AG10803 (cell line): Measurements from ENCODE around the gene SNX14.
"Not testable (repeated sequence)": the region's sequence is repeated elsewhere in the genome, so short reads cannot be mapped to it uniquely, and the experiment has no call there.

Source experiments
- DNase-seq: peaks from one replicate; pipeline ENCODE4 v3.0.0; 2010; ENCODE audit warnings: low read depth
- H3K4me3 ChIP-seq: 2 replicates; pipeline ENCODE4 v1.5.1; 2011; ENCODE audit warnings: mild to moderate bottlenecking, low read length, control low read depth
- CTCF ChIP-seq: conservative IDR thresholded peaks from 2 replicates; pipeline ENCODE4 v1.5.1; 2011; ENCODE audit warnings: mild to moderate bottlenecking, low read length, control low read depth, inconsistent platforms

Gene SNX14

GRCh38 chr6:85565736-85566135, 27.9 kb downstream of the SNX14 start:
- no peak for DNase-seq
- no peak for TF ChIP-seq CTCF
- H3K4me3 ChIP-seq, result no peak overlapping the region

GRCh38 chr6:85564223-85564622, 29.4 kb downstream of the SNX14 start:
- not testable (repeated sequence) for H3K4me3 ChIP-seq, DNase-seq

DNA sequence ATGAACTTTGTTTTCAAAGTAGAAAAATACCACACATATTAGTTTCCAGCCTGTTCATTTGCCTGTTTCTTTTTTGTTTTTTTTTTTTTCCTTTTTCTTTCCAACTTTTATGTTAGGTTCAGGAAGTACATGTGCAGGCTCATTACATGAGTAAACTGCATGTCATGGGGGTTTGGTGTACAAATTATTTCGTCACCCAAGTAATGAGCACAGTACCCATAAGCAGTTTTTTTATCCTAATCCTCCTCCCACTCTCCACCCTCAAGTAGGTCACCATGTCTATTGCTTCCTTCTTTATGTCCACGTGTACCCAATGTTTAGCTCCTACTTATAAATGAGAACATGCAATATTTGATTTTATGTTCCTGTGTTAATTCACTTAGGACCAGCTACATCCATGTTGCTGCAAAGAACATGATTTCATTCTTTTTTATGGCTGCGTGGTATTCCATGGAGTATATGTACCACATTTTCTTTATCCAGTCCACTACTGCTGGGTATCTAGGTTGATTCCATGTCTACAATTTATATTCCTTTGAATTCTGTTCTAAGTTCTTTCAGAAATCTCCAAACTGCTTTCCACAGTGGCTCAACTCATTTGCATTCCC, 31.8 kb downstream of the SNX14 start:
- no peak overlapping the region for H3K4me3 ChIP-seq
- no peak for TF ChIP-seq CTCF
- peak; percentile 41 for DNase-seq

DNA sequence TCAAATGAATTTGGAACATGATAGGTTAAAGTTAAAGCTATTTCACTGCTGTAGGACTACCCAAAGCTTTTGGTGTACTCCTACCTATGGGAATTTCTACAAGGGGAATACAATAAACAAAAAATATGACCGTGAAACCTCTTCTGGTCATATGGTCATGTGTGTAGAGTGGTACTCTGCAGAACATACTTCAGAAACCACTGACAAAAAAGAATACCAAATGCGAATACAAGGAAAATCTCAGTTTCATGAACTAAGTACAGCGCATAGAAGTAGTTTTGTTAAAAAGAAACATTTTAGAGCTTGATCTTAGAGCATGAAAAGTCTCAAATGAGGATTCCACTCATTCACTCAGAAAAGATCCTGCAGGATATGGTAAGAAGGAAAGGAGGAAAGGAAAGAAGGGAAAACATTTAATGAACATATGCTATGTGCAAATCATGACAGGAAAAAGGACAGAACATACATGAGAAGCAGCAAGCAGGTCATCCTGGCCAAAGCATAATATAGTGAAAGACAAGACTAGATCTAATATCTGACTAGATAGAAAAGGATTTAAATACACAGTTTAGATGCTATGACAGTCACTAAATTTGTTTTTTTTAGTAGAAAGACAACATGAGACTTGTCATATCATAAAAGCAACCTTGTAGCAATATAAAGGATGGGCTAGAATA, 36.5 kb downstream of the SNX14 start:
- DNase-seq, result no peak
- TF ChIP-seq CTCF, result no peak
- no peak overlapping the region for H3K4me3 ChIP-seq

DNA sequence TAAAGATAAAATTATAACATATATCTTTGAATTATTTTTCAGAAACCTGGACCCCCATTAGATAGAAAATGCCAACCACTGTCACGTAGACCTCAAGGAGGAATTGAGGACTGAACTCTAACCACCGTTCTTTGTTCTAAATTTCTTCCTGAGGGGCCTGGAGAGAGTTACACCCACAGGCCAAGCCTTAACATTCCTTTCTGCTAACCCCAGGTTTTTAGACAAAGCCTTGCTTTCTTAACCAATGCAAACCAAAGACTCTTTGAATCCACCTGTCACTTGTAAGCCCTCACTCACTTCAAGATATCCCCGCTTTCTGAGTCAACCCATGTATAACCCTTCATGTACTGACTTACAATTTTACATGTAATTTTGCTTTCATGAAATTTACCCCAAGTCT, 41.0 kb downstream of the SNX14 start:
- TF ChIP-seq CTCF, result no peak
- no peak for DNase-seq
- no peak overlapping the region for H3K4me3 ChIP-seq

DNA sequence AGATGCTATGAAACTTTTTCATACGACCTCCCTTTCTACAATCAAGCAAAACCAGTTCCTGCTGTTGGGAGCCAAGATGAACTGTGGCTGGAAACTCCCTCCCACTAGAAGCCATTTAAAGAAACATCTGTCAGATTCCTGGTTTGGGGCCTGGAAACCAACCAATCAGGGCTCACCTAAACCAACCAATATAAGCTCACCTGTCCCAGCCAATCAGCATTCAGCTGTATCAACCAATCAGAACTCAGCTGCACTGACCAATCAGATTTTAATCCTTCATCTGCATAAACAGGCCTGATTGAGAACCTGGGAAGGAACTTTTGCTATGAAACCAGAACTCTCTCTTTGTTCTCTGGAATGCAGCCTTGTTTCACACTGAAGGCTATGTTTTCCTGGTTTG, 42.4 kb downstream of the SNX14 start:
- DNase-seq, result no peak
- no peak overlapping the region for H3K4me3 ChIP-seq
- TF ChIP-seq CTCF, result no peak

DNA sequence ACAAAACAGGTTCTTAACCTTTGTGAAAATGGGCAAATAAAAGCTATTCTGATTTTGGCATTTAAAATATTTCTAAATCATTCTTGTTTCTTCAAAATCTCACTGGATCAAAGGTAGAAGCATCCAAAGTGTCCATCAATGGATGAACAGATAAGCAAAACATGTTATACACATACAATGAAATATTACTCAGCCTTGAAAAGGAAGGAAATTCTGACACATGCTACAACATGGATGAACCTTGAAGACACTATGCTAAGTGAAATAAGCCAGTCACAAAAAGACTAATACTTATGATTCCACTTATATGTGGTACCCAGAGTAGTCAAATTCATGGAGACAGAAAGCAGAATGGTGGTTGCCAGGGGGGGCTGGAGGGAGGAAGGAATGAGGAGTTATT, 45.9 kb downstream of the SNX14 start:
- H3K4me3 ChIP-seq, result no peak overlapping the region
- no peak for TF ChIP-seq CTCF
- DNase-seq, result no peak
